GM19324 (cell line): ENCODE results near the gene FARS2.

Source experiments
- ATAC-seq: cut with Tn5 transposase; IDR thresholded peaks from one replicate; pipeline ENCODE4 v1.9.1; 2021; ENCODE audit warnings: mild to moderate bottlenecking, moderate library complexity; ENCODE audit not compliant: unreplicated experiment, low FRiP score

FARS2 gene

GRCh38 chr6:5732496-5732895 lies 471.2 kb downstream of the FARS2 start:
- ATAC-seq = no peak

- ATAC-seq = no peak
These were observed 474.9 kb downstream of the FARS2 start for GRCh38 chr6:5736016-5736738.

- ATAC-seq = no peak
These were observed 476.1 kb downstream of the FARS2 start for GRCh38 chr6:5737460-5737859.

GRCh38 chr6:5738211-5738610 lies 476.9 kb downstream of the FARS2 start:
- ATAC-seq = no peak

- no peak for ATAC-seq
These were observed 483.2 kb downstream of the FARS2 start for GRCh38 chr6:5744497-5744896.

GRCh38 chr6:5745081-5745480 lies 483.8 kb downstream of the FARS2 start:
- ATAC-seq = no peak

- no peak for ATAC-seq
These were observed 484.9 kb downstream of the FARS2 start for GRCh38 chr6:5746053-5746758.

- no peak for ATAC-seq
These were observed 485.4 kb downstream of the FARS2 start for GRCh38 chr6:5746759-5747130.

GRCh38 chr6:5747379-5747778 lies 486.1 kb downstream of the FARS2 start:
- ATAC-seq = no peak

- no peak for ATAC-seq
These were observed 487.8 kb downstream of the FARS2 start for GRCh38 chr6:5749016-5749650.

GRCh38 chr6:5749651-5750215 lies 488.4 kb downstream of the FARS2 start:
- ATAC-seq = no peak

- ATAC-seq = no peak
These were observed 490.4 kb downstream of the FARS2 start for GRCh38 chr6:5751525-5752390.

GRCh38 chr6:5752391-5752680 lies 491.0 kb downstream of the FARS2 start:
- no peak for ATAC-seq

- ATAC-seq = no peak
These were observed 491.9 kb downstream of the FARS2 start for GRCh38 chr6:5753209-5753608.

- ATAC-seq = no peak
These were observed 493.6 kb downstream of the FARS2 start for GRCh38 chr6:5754904-5755303.

GRCh38 chr6:5759571-5759970 lies 498.3 kb downstream of the FARS2 start:
- ATAC-seq = no peak

GRCh38 chr6:5761370-5761769 lies 500.1 kb downstream of the FARS2 start:
- no peak for ATAC-seq

GRCh38 chr6:5762561-5762968 lies 501.3 kb downstream of the FARS2 start:
- no peak for ATAC-seq

- no peak for ATAC-seq
These were observed 502.1 kb downstream of the FARS2 start for GRCh38 chr6:5763407-5763806.

GRCh38 chr6:5763871-5764270 lies 502.6 kb downstream of the FARS2 start:
- no peak for ATAC-seq
